Smooth muscle cell (in vitro differentiated cells): ENCODE data around the gene C1orf21. TPM values are rescaled to one million over a fixed set of nuclear protein-coding genes. Genes with fewer than 3 reads are reported as not detected.
A peak's percentile ranks its signal among the peaks of the same experiment; 100 is the strongest.

Experiments used
- DNase-seq: peaks from one replicate; lab custom pipeline; 2025; ENCODE audit not compliant: unreplicated experiment; lab: John Stamatoyannopoulos, UW
- H2AFZ ChIP-seq: fragments of 200-600 bp; sonication (generic); 2 replicates; pipeline ENCODE4 v1.6.0; 2016; ENCODE audit warnings: antibody characterized with exemption, low read depth, mild to moderate bottlenecking
- H3F3A ChIP-seq: fragments of 200-600 bp; sonication (generic); 2 replicates; pipeline ENCODE4 v1.6.0; 2017; ENCODE audit warnings: antibody characterized with exemption, low read depth
- H3K27ac ChIP-seq: fragments of 200-600 bp; sonication (generic); 2 replicates; pipeline ENCODE4 v1.5.1; 2016; ENCODE audit warnings: low read depth, mild to moderate bottlenecking
- H3K27me3 ChIP-seq: fragments of 200-600 bp; sonication (generic); 2 replicates; pipeline ENCODE4 v1.6.1; 2016; ENCODE audit warnings: low read depth, mild to moderate bottlenecking
- H3K36me3 ChIP-seq: fragments of 200-600 bp; sonication (generic); 2 replicates; pipeline ENCODE4 v1.5.1; 2016; ENCODE audit warnings: low read depth
- H3K4me1 ChIP-seq: fragments of 200-600 bp; sonication (generic); 2 replicates; pipeline ENCODE4 v1.5.1; 2016; ENCODE audit warnings: low read depth
- H3K4me2 ChIP-seq: fragments of 200-600 bp; sonication (generic); 2 replicates; pipeline ENCODE4 v1.6.0; 2016; ENCODE audit warnings: mild to moderate bottlenecking
- H3K4me3 ChIP-seq: fragments of 200-600 bp; sonication (generic); 2 replicates; pipeline ENCODE4 v1.5.1; 2016; ENCODE audit warnings: mild to moderate bottlenecking
- H3K79me2 ChIP-seq: fragments of 200-600 bp; sonication (generic); 2 replicates; pipeline ENCODE4 v1.6.0; 2016; ENCODE audit warnings: low read depth, mild to moderate bottlenecking
- H3K9ac ChIP-seq: fragments of 200-600 bp; sonication (generic); 2 replicates; pipeline ENCODE4 v1.6.0; 2016; ENCODE audit warnings: low read depth
- H3K9me3 ChIP-seq: fragments of 200-600 bp; sonication (generic); replicated peaks from 2 replicates; pipeline ENCODE4 v1.5.1; 2016; ENCODE audit warnings: low read depth
- H4K20me1 ChIP-seq: fragments of 200-600 bp; sonication (generic); 2 replicates; pipeline ENCODE4 v1.6.0; 2016; ENCODE audit warnings: low read depth
- WGBS: methylation state at CpG from one replicate; pipeline ENCODE4 v1.1.7; 2016; ENCODE audit warnings: low lambda C conversion rate; 5-methylcytosine and 5-hydroxymethylcytosine counted together
- polyA plus RNA-seq: library from polyadenylated mRNA; unstranded; fragments of >200 nt; fragmentation: Nextera tagmentation; extraction: Ambion mirVana; gene quantifications from 2 replicates; pipeline ENCODE4 v1.2.1, GENCODE V29; 2016
- total RNA-seq: library from RNA; depleted of rRNA; stranded (reverse); fragments of >200 nt; gene quantifications from 2 replicates; pipeline ENCODE4 v1.2.3, GENCODE V29; 2014
- TF ChIP-seq, protein P1 (sequence below): fragments of 200-600 bp; sonication (generic); IDR thresholded peaks from 2 replicates; pipeline ENCODE4 v1.5.1; 2017; ENCODE audit warnings: borderline replicate concordance, mild to moderate bottlenecking, antibody characterized with exemption; ENCODE audit not compliant: insufficient read depth, poor library complexity, severe bottlenecking

C1orf21 gene
- total and polyA plus RNA-seq, 2 experiments from 2014 or later: 24.2 to 39.4 TPM

DNA sequence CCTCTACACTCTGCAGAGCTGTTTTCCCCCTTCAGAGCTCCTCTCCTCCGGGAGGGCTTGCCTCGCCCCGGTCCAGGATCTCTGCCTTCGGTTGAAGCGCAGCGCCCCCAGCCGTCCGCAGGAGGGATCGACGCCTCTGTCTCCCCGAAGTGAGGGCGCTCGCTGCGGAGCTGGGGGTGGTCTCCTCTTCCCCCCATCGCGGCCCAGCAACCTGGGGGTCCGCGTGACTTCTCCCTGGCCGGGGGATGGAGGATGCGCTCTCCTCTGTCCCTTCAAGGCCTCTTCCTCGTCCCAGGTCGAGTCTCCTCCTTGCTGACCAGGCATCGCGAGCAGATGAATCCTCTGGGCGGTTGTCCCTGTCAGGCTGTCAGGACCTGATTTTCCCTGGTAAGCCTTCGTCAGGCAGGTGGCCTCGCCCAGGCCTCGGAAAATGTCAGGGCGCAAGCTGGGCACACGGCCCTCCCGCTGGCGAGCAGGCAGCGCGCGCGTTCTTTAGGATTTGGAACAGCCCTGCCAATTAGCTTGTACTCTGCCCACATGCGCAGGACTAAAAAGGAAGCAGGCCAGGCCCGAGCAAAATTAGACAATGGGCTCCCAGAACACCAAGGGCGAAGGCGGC is 277.3 kb downstream of the C1orf21 start:
- peak overlapping the region; percentile 80 for H3K4me2 ChIP-seq
- H2AFZ ChIP-seq: peak overlapping the region; percentile 26
- H3F3A ChIP-seq: no peaks in the 10 kb centered on the region
- H3K27ac ChIP-seq: no peak overlapping the region
- TF ChIP-seq, protein P1, sequence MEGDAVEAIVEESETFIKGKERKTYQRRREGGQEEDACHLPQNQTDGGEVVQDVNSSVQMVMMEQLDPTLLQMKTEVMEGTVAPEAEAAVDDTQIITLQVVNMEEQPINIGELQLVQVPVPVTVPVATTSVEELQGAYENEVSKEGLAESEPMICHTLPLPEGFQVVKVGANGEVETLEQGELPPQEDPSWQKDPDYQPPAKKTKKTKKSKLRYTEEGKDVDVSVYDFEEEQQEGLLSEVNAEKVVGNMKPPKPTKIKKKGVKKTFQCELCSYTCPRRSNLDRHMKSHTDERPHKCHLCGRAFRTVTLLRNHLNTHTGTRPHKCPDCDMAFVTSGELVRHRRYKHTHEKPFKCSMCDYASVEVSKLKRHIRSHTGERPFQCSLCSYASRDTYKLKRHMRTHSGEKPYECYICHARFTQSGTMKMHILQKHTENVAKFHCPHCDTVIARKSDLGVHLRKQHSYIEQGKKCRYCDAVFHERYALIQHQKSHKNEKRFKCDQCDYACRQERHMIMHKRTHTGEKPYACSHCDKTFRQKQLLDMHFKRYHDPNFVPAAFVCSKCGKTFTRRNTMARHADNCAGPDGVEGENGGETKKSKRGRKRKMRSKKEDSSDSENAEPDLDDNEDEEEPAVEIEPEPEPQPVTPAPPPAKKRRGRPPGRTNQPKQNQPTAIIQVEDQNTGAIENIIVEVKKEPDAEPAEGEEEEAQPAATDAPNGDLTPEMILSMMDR: peak; percentile 91
- H4K20me1 ChIP-seq: no peaks in the 10 kb centered on the region
- H3K9me3 ChIP-seq: no peaks in the 10 kb centered on the region
- 26% methylated on average over 38 of the region's 40 CpGs for WGBS
- no peaks in the 10 kb centered on the region for H3K27me3 ChIP-seq
- no peak overlapping the region for H3K9ac ChIP-seq
- H3K4me1 ChIP-seq: peaks cover 34% of the 10 kb centered on the region
- H3K4me3 ChIP-seq: peak overlapping the region; percentile 39
- DNase-seq: peak; percentile 27
- H3K79me2 ChIP-seq: no peaks in the 10 kb centered on the region
- H3K36me3 ChIP-seq: no peaks in the 10 kb centered on the region

- no peaks in the 10 kb centered on the region for H4K20me1 ChIP-seq
- 81% methylated on average over 15 of the region's 15 CpGs for WGBS
- peak overlapping the region; percentile 80 for H3K4me2 ChIP-seq
Observed at GRCh38 chr1:184664661-184665060, 277.8 kb downstream of the C1orf21 start.

DNA sequence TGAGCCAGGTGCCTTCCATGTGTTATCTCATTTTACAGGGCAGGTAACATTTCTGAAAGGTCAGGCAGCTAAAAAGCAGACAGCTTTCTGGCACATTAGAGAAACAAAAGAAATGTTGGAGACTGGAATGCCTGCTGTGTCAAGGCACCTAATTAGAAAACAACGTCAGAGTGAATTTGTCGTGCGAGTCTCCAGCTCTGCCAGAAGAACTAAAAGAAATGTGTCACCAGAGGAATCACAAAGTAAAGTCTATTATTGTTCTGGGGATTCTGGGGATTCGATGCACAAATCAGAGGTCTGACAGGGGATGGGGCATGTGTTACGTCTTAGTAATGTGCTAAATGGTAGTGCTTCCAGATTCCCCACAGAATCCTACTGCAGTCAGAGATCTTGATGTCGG is 278.5 kb downstream of the C1orf21 start:
- no peak overlapping the region for H3K4me2 ChIP-seq
- H3K27me3 ChIP-seq: no peaks in the 10 kb centered on the region
- TF ChIP-seq, protein P1: no peak
- H3K4me1 ChIP-seq: peaks cover 34% of the 10 kb centered on the region
- no peaks in the 10 kb centered on the region for H4K20me1 ChIP-seq
- WGBS: 59% methylated on average over 6 of the region's 6 CpGs
- H3K79me2 ChIP-seq: no peaks in the 10 kb centered on the region
- H3K4me3 ChIP-seq: no peak overlapping the region
- DNase-seq: no peak
- H3K27ac ChIP-seq: no peak overlapping the region
- no peak overlapping the region for H3K9ac ChIP-seq
- H3K36me3 ChIP-seq: no peaks in the 10 kb centered on the region
- no peaks in the 10 kb centered on the region for H3K9me3 ChIP-seq
- no peak overlapping the region for H2AFZ ChIP-seq
- no peaks in the 10 kb centered on the region for H3F3A ChIP-seq

More at GRCh38 chr1:184664661-184665060, 277.8 kb downstream of the C1orf21 start:
- TF ChIP-seq, protein P1: no peak
- Histone ChIP-seq H3F3A (no peaks in the 10 kb centered on the region), H3K9ac (no peak overlapping the region), H2AFZ (no peak overlapping the region), H3K4me3 (no peak overlapping the region), H3K27ac (no peak overlapping the region), H3K9me3 (no peaks in the 10 kb centered on the region), H3K36me3 (no peaks in the 10 kb centered on the region), H3K27me3 (no peaks in the 10 kb centered on the region), H3K79me2 (no peaks in the 10 kb centered on the region), H3K4me1 (peaks cover 34% of the 10 kb centered on the region)
- no peak for DNase-seq

GRCh38 chr1:184669391-184669790 is 282.6 kb downstream of the C1orf21 start:
- H3K4me1 ChIP-seq: peaks cover 18% of the 10 kb centered on the region
- no peak overlapping the region for H3K27ac ChIP-seq
- no peaks in the 10 kb centered on the region for H3F3A ChIP-seq
- H3K27me3 ChIP-seq: no peaks in the 10 kb centered on the region
- TF ChIP-seq, protein P1: no peak
- no peak overlapping the region for H3K4me2 ChIP-seq
- H3K79me2 ChIP-seq: no peaks in the 10 kb centered on the region
- DNase-seq: no peak
- no peaks in the 10 kb centered on the region for H3K36me3 ChIP-seq
- WGBS: 41% methylated on average over 1 of the region's 1 CpG
- no peaks in the 10 kb centered on the region for H4K20me1 ChIP-seq
- no peak overlapping the region for H3K9ac ChIP-seq
- H3K4me3 ChIP-seq: no peak overlapping the region
- H3K9me3 ChIP-seq: no peaks in the 10 kb centered on the region
- no peak overlapping the region for H2AFZ ChIP-seq
